Mesenchymal stem cell (in vitro differentiated cells and primary cell): ENCODE results near the gene MEI1.
A peak's percentile ranks its signal among the peaks of the same experiment; 100 is the strongest.
"Not testable (repeated sequence)": the region's sequence is repeated elsewhere in the genome, so short reads cannot be mapped to it uniquely, and the experiment has no call there.

ENCODE experiments used
- DNase-seq: peaks from one replicate; pipeline ENCODE4 v3.0.0-alpha.2; 2013
- H2AFZ ChIP-seq: one replicate; pipeline ENCODE4 v1.6.1; 2013; ENCODE audit warnings: low read depth, mild to moderate bottlenecking, control low read depth, inconsistent platforms, low read length, moderate library complexity
- H2AK5ac ChIP-seq: 2 replicates; pipeline ENCODE4 v1.6.1; 2013; ENCODE audit warnings: low read length, moderate library complexity, mild to moderate bottlenecking, inconsistent platforms; ENCODE audit not compliant: severe bottlenecking
- H2BK120ac ChIP-seq: one replicate; pipeline ENCODE4 v1.6.1; 2013; ENCODE audit warnings: low read depth, mild to moderate bottlenecking, inconsistent platforms, low read length, moderate library complexity
- H2BK12ac ChIP-seq, 2 experiments: one replicate each; pipeline ENCODE4 v1.6.1; 2013; ENCODE audit warnings: inconsistent platforms in 2 of 2, low read length in 2 of 2, mild to moderate bottlenecking in 2 of 2, moderate library complexity in 2 of 2, control low read depth in 1 of 2
- H2BK15ac ChIP-seq: one replicate; pipeline ENCODE4 v1.6.1; 2013; ENCODE audit warnings: mild to moderate bottlenecking, low read depth, inconsistent platforms; ENCODE audit not compliant: poor library complexity, severe bottlenecking
- H2BK5ac ChIP-seq: 2 replicates; pipeline ENCODE4 v1.6.1; 2013; ENCODE audit warnings: low read depth, mild to moderate bottlenecking, low read length, control low read depth, inconsistent platforms; ENCODE audit not compliant: poor library complexity, severe bottlenecking
- H3K14ac ChIP-seq, 2 experiments: one replicate each; pipeline ENCODE4 v1.6.1; 2013; ENCODE audit warnings: inconsistent platforms in 2 of 2, low read length in 2 of 2, control low read depth in 1 of 2, mild to moderate bottlenecking in 1 of 2, moderate library complexity in 1 of 2
- H3K18ac ChIP-seq, 2 experiments: one replicate each; pipeline ENCODE4 v1.6.1; 2013; ENCODE audit warnings: inconsistent platforms in 2 of 2, low read length in 2 of 2, control low read depth in 1 of 2, low read depth in 1 of 2, mild to moderate bottlenecking in 1 of 2
- H3K23ac ChIP-seq, 2 experiments: one replicate each; pipeline ENCODE4 v1.6.1; 2013; ENCODE audit warnings: inconsistent platforms in 2 of 2, low read length in 2 of 2, mild to moderate bottlenecking in 2 of 2, moderate library complexity in 2 of 2, control low read depth in 1 of 2
- H3K27ac ChIP-seq: 2 replicates; pipeline ENCODE4 v1.5.1; 2013; ENCODE audit warnings: mild to moderate bottlenecking, moderate library complexity, low read length, control low read depth, inconsistent platforms; ENCODE audit not compliant: poor library complexity, severe bottlenecking
- H3K27me3 ChIP-seq, 2 experiments: 2 replicates each; pipeline versions ENCODE4 v1.6.1 to v1.7.0; 2013; ENCODE audit warnings: low read length in 2 of 2, mild to moderate bottlenecking in 2 of 2, moderate library complexity in 2 of 2, control low read depth in 1 of 2, inconsistent platforms in 1 of 2; ENCODE audit not compliant: control insufficient read depth in 1 of 2, insufficient read depth in 1 of 2
- H3K36me3 ChIP-seq, 2 experiments: 2 replicates each; pipeline versions ENCODE4 v1.6.1 to v1.7.0; 2013; ENCODE audit warnings: low read length in 2 of 2, control low read depth in 1 of 2, inconsistent platforms in 1 of 2, low read depth in 1 of 2, mild to moderate bottlenecking in 1 of 2; ENCODE audit not compliant: insufficient read depth in 2 of 2, control insufficient read depth in 1 of 2
- H3K4ac ChIP-seq, 2 experiments: one replicate each; pipeline ENCODE4 v1.6.1; 2013; ENCODE audit warnings: inconsistent platforms in 2 of 2, low read length in 2 of 2, mild to moderate bottlenecking in 2 of 2, moderate library complexity in 2 of 2, control low read depth in 1 of 2, low read depth in 1 of 2
- H3K4me1 ChIP-seq: 2 replicates; pipeline ENCODE4 v1.6.1; 2013; ENCODE audit warnings: low read depth, low read length, control low read depth; ENCODE audit not compliant: control insufficient read depth, insufficient read depth
- H3K4me2 ChIP-seq: 2 replicates; pipeline ENCODE4 v1.6.1; 2013; ENCODE audit warnings: low read length, mild to moderate bottlenecking, inconsistent platforms; ENCODE audit not compliant: poor library complexity, severe bottlenecking
- H3K4me3 ChIP-seq, 2 experiments: 2 replicates each; pipeline versions ENCODE4 v1.5.1 to v1.7.0; 2013; ENCODE audit warnings: low read length in 2 of 2, mild to moderate bottlenecking in 2 of 2, control low read depth in 1 of 2, low read depth in 1 of 2; ENCODE audit not compliant: insufficient read depth in 1 of 2
- H3K79me1 ChIP-seq: replicated peaks from 2 replicates; pipeline ENCODE4 v1.6.1; 2013; ENCODE audit warnings: mild to moderate bottlenecking, control low read depth, low read length, inconsistent platforms; ENCODE audit not compliant: poor library complexity, severe bottlenecking
- H3K9ac ChIP-seq: 2 replicates; pipeline ENCODE4 v1.7.0; 2013; ENCODE audit warnings: mild to moderate bottlenecking, low read length, moderate library complexity
- H3K9me3 ChIP-seq: 2 replicates; pipeline ENCODE4 v1.7.0; 2013; ENCODE audit warnings: mild to moderate bottlenecking, low read length; ENCODE audit not compliant: control insufficient read depth
- H4K8ac ChIP-seq: one replicate; pipeline ENCODE4 v1.6.1; 2013; ENCODE audit warnings: inconsistent platforms, mild to moderate bottlenecking, low read length, moderate library complexity
- H4K91ac ChIP-seq: one replicate; pipeline ENCODE4 v1.6.1; 2013; ENCODE audit warnings: mild to moderate bottlenecking, low read length, inconsistent platforms
- WGBS: methylation state at CpG from one replicate; pipeline ENCODE4 v1.1.7; 2013; ENCODE audit warnings: mixed read lengths; 5-methylcytosine and 5-hydroxymethylcytosine counted together

MEI1 gene

DNA sequence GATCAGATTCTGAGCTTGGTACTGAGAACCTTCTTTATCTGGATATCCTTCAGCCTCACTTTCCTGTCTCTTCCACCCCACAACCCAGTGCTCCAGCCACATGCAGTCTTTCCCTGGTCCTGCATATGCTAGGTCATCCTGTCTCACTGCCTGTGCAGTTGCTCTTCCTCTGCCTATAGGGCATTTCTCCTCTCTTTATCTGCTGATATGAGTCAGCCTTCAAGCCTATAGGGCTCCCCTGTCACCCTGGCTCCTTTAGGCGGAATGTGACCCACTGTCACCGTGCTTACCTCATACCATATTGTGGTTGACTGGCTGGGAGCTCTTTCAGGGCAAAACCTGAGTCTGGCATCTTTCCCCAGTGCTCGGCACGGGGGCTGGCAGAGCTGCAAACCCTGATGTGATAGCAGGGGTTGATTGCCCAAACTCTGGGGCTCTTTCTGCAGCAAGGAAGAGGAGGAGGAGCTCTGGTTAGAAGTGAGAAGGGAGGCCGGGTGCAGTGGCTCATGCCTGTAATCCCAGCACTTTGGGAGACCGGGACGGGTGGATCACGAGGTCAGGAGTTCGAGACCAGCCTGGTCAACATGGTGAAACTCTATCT lies 26.3 kb downstream of the MEI1 start:
- Histone ChIP-seq H2BK5ac (no peak overlapping the region), H3K4me1 (no peaks in the 10 kb centered on the region), H2AK5ac (no peak overlapping the region), H3K23ac (no peak overlapping the region), H3K36me3 (no peaks in the 10 kb centered on the region), H3K79me1 (no peaks in the 10 kb centered on the region), H4K91ac (no peak overlapping the region), H3K18ac (no peak overlapping the region), H3K4me3 (no peak overlapping the region), H2BK15ac (no peak overlapping the region), H2AFZ (peak overlapping the region; percentile 18), H2BK12ac (no peak overlapping the region), H3K9ac (no peak overlapping the region), H3K4me2 (no peak overlapping the region), H3K4ac (no peak overlapping the region), H3K27me3 (peaks cover 0 to 8% of the 10 kb centered on the region in 2 experiments), H3K27ac (no peak overlapping the region), H2BK120ac (no peak overlapping the region), H3K14ac (peak overlapping the region in 1 of 2 experiments; percentile 92), H3K9me3 (no peaks in the 10 kb centered on the region), H4K8ac (no peak overlapping the region)
- DNase-seq, result peak; percentile 10
- 88% methylated on average over 4 of the region's 9 CpGs for WGBS

DNA sequence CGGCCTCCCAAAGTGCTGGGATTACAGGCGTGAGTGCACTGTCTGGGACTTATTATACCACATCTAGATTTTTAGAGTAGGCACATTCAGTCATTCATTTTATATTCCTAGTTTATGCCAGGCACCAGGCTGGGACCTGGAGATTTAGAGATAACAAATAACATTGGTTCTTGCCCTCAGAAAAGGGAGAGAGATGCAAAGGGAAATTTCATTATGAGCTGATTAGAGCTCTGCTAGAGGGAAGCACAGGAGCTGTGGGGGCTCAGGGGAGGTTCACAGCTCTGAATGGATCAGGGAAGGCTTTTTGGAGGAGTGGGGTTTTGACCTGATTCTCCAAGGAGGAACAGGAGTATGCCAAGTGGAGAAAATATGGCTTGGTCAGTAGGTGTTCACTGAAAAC lies 32.3 kb downstream of the MEI1 start:
- peaks cover 0 to 11% of the 10 kb centered on the region in 2 experiments for H3K27me3 ChIP-seq
- H2BK15ac ChIP-seq, result no peak overlapping the region
- no peaks in the 10 kb centered on the region for H3K36me3 ChIP-seq
- no peaks in the 10 kb centered on the region for H3K4me1 ChIP-seq
- H2AFZ ChIP-seq, result no peak overlapping the region
- H3K23ac ChIP-seq, result no peak overlapping the region
- H2BK120ac ChIP-seq, result no peak overlapping the region
- no peak overlapping the region for H3K4me3 ChIP-seq
- no peak overlapping the region for H4K8ac ChIP-seq
- no peak overlapping the region for H3K27ac ChIP-seq
- no peak for DNase-seq
- no peak overlapping the region for H2BK5ac ChIP-seq
- no peak overlapping the region for H3K4ac ChIP-seq
- H3K9ac ChIP-seq, result no peak overlapping the region
- H3K14ac ChIP-seq, result no peak overlapping the region
- H3K18ac ChIP-seq, result no peak overlapping the region
- no peak overlapping the region for H4K91ac ChIP-seq
- WGBS, result no CpG with 5 or more reads among the region's 2 CpGs
- no peaks in the 10 kb centered on the region for H3K79me1 ChIP-seq
- H2AK5ac ChIP-seq, result no peak overlapping the region
- H2BK12ac ChIP-seq, result no peak overlapping the region
- H3K4me2 ChIP-seq, result no peak overlapping the region
- no peaks in the 10 kb centered on the region for H3K9me3 ChIP-seq

DNA sequence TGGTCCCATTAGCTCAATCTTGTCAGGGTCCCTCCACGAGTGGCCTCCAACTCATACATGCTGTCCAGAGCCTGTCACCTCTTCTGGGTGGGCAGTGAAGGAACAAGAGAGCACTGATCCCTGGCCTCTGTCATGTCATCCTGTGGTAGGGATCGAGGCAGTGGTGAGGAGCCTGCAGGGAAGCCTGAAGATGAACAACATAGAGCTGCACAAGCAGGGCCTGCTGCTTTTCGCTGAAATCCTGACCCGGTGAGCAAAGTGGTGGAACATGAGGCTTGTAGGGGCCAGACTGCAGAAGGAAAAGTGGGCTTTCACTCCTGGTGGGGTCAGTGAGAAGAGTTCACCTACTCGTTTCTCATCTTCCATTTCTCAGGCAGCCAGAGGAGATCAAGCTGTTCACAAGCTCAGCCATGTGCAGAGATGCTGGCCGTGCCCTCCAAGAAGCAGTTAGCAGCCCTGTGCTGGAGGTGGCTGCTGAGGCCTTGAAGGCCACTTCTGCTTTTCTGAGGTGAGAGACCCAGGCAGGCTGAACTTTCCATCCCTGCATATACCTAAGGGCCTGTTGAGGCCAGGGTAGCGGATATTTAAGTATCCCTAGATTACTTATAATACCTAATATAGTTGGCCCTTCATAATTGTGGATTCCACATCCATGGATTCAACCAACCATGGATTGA lies 32.9 kb downstream of the MEI1 start:
- H3K9me3 ChIP-seq, result no peaks in the 10 kb centered on the region
- 85% methylated on average over 6 of the region's 7 CpGs for WGBS
- no peak overlapping the region for H3K4me3 ChIP-seq
- no peak overlapping the region for H3K14ac ChIP-seq
- H3K27me3 ChIP-seq, result peaks cover 0 to 11% of the 10 kb centered on the region in 2 experiments
- no peaks in the 10 kb centered on the region for H3K79me1 ChIP-seq
- H2BK12ac ChIP-seq, result no peak overlapping the region
- no peak overlapping the region for H3K4ac ChIP-seq
- H3K27ac ChIP-seq, result no peak overlapping the region
- H3K18ac ChIP-seq, result no peak overlapping the region
- H4K91ac ChIP-seq, result no peak overlapping the region
- H2AK5ac ChIP-seq, result no peak overlapping the region
- no peaks in the 10 kb centered on the region for H3K4me1 ChIP-seq
- no peak overlapping the region for H3K4me2 ChIP-seq
- no peak overlapping the region for H3K23ac ChIP-seq
- no peak overlapping the region for H2AFZ ChIP-seq
- no peak overlapping the region for H4K8ac ChIP-seq
- no peak overlapping the region for H2BK120ac ChIP-seq
- H2BK15ac ChIP-seq, result no peak overlapping the region
- H3K9ac ChIP-seq, result no peak overlapping the region
- H3K36me3 ChIP-seq, result no peaks in the 10 kb centered on the region
- no peak overlapping the region for H2BK5ac ChIP-seq
- DNase-seq, result no peak

DNA sequence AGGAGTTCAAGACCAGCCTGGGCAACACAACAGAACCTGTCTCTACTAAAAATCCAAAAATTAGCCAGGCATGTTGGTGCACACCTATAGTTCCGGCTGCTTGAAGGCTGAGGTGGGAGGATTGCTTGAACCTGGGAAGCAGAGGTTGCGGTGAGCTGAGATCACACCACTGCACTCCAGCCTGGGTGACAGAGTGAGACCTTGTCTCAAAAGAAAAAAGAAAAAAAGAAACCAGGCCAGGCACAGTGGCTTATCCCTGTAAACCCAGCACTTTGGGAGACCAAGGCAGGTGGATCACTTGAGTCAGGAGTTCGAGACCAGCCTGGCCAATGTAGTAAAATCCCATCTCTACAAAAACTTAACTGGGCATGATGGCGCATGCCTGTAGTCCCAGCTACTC lies 33.9 kb downstream of the MEI1 start:
- H2AK5ac ChIP-seq, H3K27ac ChIP-seq, H3K4me1 ChIP-seq, H2AFZ ChIP-seq, H2BK120ac ChIP-seq, H4K8ac ChIP-seq, H2BK5ac ChIP-seq, H3K4ac ChIP-seq, DNase-seq, H3K4me3 ChIP-seq, H3K79me1 ChIP-seq, H2BK12ac ChIP-seq, H3K9me3 ChIP-seq, H4K91ac ChIP-seq, H3K36me3 ChIP-seq, H3K18ac ChIP-seq, H3K4me2 ChIP-seq, H2BK15ac ChIP-seq, H3K14ac ChIP-seq, H3K23ac ChIP-seq, H3K9ac ChIP-seq: not testable (repeated sequence)
- WGBS, result 96% methylated on average over 4 of the region's 4 CpGs
- peaks cover 0 to 11% of the 10 kb centered on the region in 2 experiments for H3K27me3 ChIP-seq
